Smooth muscle cell (in vitro differentiated cells): ENCODE data around the gene ICAM2. TPM values are rescaled to one million over a fixed set of nuclear protein-coding genes. Genes with fewer than 3 reads are reported as not detected.

ENCODE experiments used
- DNase-seq: peaks from one replicate; lab custom pipeline; 2025; ENCODE audit not compliant: unreplicated experiment; lab: John Stamatoyannopoulos, UW
- H2AFZ ChIP-seq: fragments of 200-600 bp; sonication (generic); 2 replicates; pipeline ENCODE4 v1.6.0; 2016; ENCODE audit warnings: antibody characterized with exemption, low read depth, mild to moderate bottlenecking
- H3F3A ChIP-seq: fragments of 200-600 bp; sonication (generic); 2 replicates; pipeline ENCODE4 v1.6.0; 2017; ENCODE audit warnings: antibody characterized with exemption, low read depth
- H3K27ac ChIP-seq: fragments of 200-600 bp; sonication (generic); 2 replicates; pipeline ENCODE4 v1.5.1; 2016; ENCODE audit warnings: low read depth, mild to moderate bottlenecking
- H3K27me3 ChIP-seq: fragments of 200-600 bp; sonication (generic); 2 replicates; pipeline ENCODE4 v1.6.1; 2016; ENCODE audit warnings: low read depth, mild to moderate bottlenecking
- H3K36me3 ChIP-seq: fragments of 200-600 bp; sonication (generic); 2 replicates; pipeline ENCODE4 v1.5.1; 2016; ENCODE audit warnings: low read depth
- H3K4me1 ChIP-seq: fragments of 200-600 bp; sonication (generic); 2 replicates; pipeline ENCODE4 v1.5.1; 2016; ENCODE audit warnings: low read depth
- H3K4me2 ChIP-seq: fragments of 200-600 bp; sonication (generic); 2 replicates; pipeline ENCODE4 v1.6.0; 2016; ENCODE audit warnings: mild to moderate bottlenecking
- H3K4me3 ChIP-seq: fragments of 200-600 bp; sonication (generic); 2 replicates; pipeline ENCODE4 v1.5.1; 2016; ENCODE audit warnings: mild to moderate bottlenecking
- H3K79me2 ChIP-seq: fragments of 200-600 bp; sonication (generic); 2 replicates; pipeline ENCODE4 v1.6.0; 2016; ENCODE audit warnings: low read depth, mild to moderate bottlenecking
- H3K9ac ChIP-seq: fragments of 200-600 bp; sonication (generic); 2 replicates; pipeline ENCODE4 v1.6.0; 2016; ENCODE audit warnings: low read depth
- H3K9me3 ChIP-seq: fragments of 200-600 bp; sonication (generic); replicated peaks from 2 replicates; pipeline ENCODE4 v1.5.1; 2016; ENCODE audit warnings: low read depth
- H4K20me1 ChIP-seq: fragments of 200-600 bp; sonication (generic); 2 replicates; pipeline ENCODE4 v1.6.0; 2016; ENCODE audit warnings: low read depth
- CTCF ChIP-seq: fragments of 200-600 bp; sonication (generic); IDR thresholded peaks from 2 replicates; pipeline ENCODE4 v1.5.1; 2017; ENCODE audit warnings: borderline replicate concordance, mild to moderate bottlenecking, antibody characterized with exemption; ENCODE audit not compliant: insufficient read depth, poor library complexity, severe bottlenecking
- WGBS: methylation state at CpG from one replicate; pipeline ENCODE4 v1.1.7; 2016; ENCODE audit warnings: low lambda C conversion rate; 5-methylcytosine and 5-hydroxymethylcytosine counted together
- polyA plus RNA-seq: library from polyadenylated mRNA; unstranded; fragments of >200 nt; fragmentation: Nextera tagmentation; extraction: Ambion mirVana; gene quantifications from 2 replicates; pipeline ENCODE4 v1.2.1, GENCODE V29; 2016
- total RNA-seq: library from RNA; depleted of rRNA; stranded (reverse); fragments of >200 nt; gene quantifications from 2 replicates; pipeline ENCODE4 v1.2.3, GENCODE V29; 2014

The ICAM2 gene
- total and polyA plus RNA-seq, 2 experiments from 2014 or later: 1.0 TPM; not detected in 1

GRCh38 chr17:63974594-63975192 lies 45.7 kb downstream of the ICAM2 start:
- no peaks in the 10 kb centered on the region for H3K79me2 ChIP-seq
- H3K9ac ChIP-seq: no peak overlapping the region
- peak overlapping the region; percentile 31 for H3K4me2 ChIP-seq

GRCh38 chr17:63973930-63974593 lies 46.4 kb downstream of the ICAM2 start:
- 83% methylated on average over 12 of the region's 12 CpGs for WGBS
- Histone ChIP-seq H3K79me2 (no peaks in the 10 kb centered on the region), H3K4me1 (no peaks in the 10 kb centered on the region), H3K27ac (no peak overlapping the region), H2AFZ (no peak overlapping the region), H3K36me3 (no peaks in the 10 kb centered on the region), H3K4me3 (no peak overlapping the region), H3F3A (no peaks in the 10 kb centered on the region), H3K9ac (no peak overlapping the region), H3K9me3 (no peaks in the 10 kb centered on the region), H4K20me1 (no peaks in the 10 kb centered on the region), H3K27me3 (peaks cover 4% of the 10 kb centered on the region), H3K4me2 (peak overlapping the region; percentile 31)
- no peak for TF ChIP-seq CTCF
- DNase-seq: no peak

More at GRCh38 chr17:63974594-63975192, 45.7 kb downstream of the ICAM2 start:
- no peak overlapping the region for H3K4me3 ChIP-seq
- H3K36me3 ChIP-seq: no peaks in the 10 kb centered on the region
- no peak overlapping the region for H3K27ac ChIP-seq
- no peak overlapping the region for H2AFZ ChIP-seq
- no peaks in the 10 kb centered on the region for H4K20me1 ChIP-seq
- no peaks in the 10 kb centered on the region for H3F3A ChIP-seq
- no peaks in the 10 kb centered on the region for H3K9me3 ChIP-seq
- no peaks in the 10 kb centered on the region for H3K4me1 ChIP-seq
- no peak for TF ChIP-seq CTCF
- DNase-seq: no peak
- peaks cover 4% of the 10 kb centered on the region for H3K27me3 ChIP-seq
- 57% methylated on average over 10 of the region's 10 CpGs for WGBS

GRCh38 chr17:63973247-63973646 lies 47.2 kb downstream of the ICAM2 start:
- no peaks in the 10 kb centered on the region for H3K4me1 ChIP-seq
- H3K36me3 ChIP-seq: no peaks in the 10 kb centered on the region
- no peak overlapping the region for H2AFZ ChIP-seq
- no peaks in the 10 kb centered on the region for H3K9me3 ChIP-seq
- H3K27ac ChIP-seq: no peak overlapping the region
- no peak overlapping the region for H3K4me3 ChIP-seq
- H3K9ac ChIP-seq: no peak overlapping the region
- WGBS: 100% methylated on average over 6 of the region's 6 CpGs
- no peaks in the 10 kb centered on the region for H3K79me2 ChIP-seq
- TF ChIP-seq CTCF: no peak
- no peaks in the 10 kb centered on the region for H3F3A ChIP-seq
- no peaks in the 10 kb centered on the region for H4K20me1 ChIP-seq
- peaks cover 4% of the 10 kb centered on the region for H3K27me3 ChIP-seq
- no peak overlapping the region for H3K4me2 ChIP-seq
- DNase-seq: no peak
